ENCODE measurements around the gene HRNR.

HRNR gene

DNA sequence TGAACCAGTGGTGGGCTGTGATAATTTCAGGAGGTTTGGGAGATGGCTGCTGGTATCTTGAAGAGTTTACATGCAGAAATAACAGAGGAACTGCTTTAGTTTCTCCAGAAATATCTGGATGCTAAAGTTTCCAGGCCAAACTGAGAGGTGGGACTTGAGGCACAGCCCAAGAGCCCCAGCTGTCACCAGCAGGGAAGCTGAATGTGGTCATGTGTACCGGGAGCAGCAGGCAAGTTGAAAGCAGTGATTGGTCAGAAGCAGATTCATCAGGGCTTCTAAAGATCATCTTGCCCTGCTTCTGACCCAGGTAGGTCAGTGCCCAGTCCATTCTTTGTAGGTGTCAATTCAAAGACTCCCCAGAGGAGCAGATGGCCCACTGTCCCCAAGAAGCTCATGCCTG lies 57.0 kb downstream of the HRNR start:
- H2AFZ ChIP-seq (ENCODE audit: low read length), result no peak overlapping the region
- peaks cover 0 to 2% of the 10 kb centered on the region in 2 donors for H3K4me1 ChIP-seq (ENCODE audit: control insufficient read depth in 2 of 2, insufficient read depth in 1 of 2, low read depth in 1 of 2, low read length in 2 of 2)
- H3K14ac ChIP-seq (ENCODE audit: low read length), result no peak overlapping the region
- no peak overlapping the region for H2AK5ac ChIP-seq (ENCODE audit: low read depth, low read length)
- H2BK5ac ChIP-seq (ENCODE audit: low read length), result no peak overlapping the region
- H3K9me3 ChIP-seq (replicated peaks in 1 of 2; ENCODE audit: control insufficient read depth in 2 of 2, insufficient read depth in 1 of 2, low read depth in 1 of 2, low read length in 2 of 2), result peaks cover 0 to 10% of the 10 kb centered on the region in 2 donors
- H3K4ac ChIP-seq (ENCODE audit: low read length), result no peak overlapping the region
- no peak overlapping the region for H4K91ac ChIP-seq (ENCODE audit: low read depth, low read length, poor library complexity)
- no peak overlapping the region for H3K4me2 ChIP-seq (ENCODE audit: insufficient read depth, low read length, poor library complexity, severe bottlenecking)
- H2BK15ac ChIP-seq (ENCODE audit: low read length), result no peak overlapping the region
- no peak overlapping the region for H3K27ac ChIP-seq (replicated peaks; ENCODE audit: low read length)
- H3K36me3 ChIP-seq (replicated peaks in 1 of 2; ENCODE audit: control insufficient read depth in 2 of 2, insufficient read depth in 2 of 2, low read length in 2 of 2), result no peaks in the 10 kb centered on the region
- H2BK12ac ChIP-seq (ENCODE audit: low read length), result no peak overlapping the region
- H3K27me3 ChIP-seq (ENCODE audit: control insufficient read depth in 3 of 3, insufficient read depth in 3 of 3, low read depth in 1 of 3, low read length in 3 of 3), result no peaks in the 10 kb centered on the region
- H4K8ac ChIP-seq (ENCODE audit: low read depth, low read length), result no peak overlapping the region
- H2BK120ac ChIP-seq (ENCODE audit: low read depth, low read length), result no peak overlapping the region
- H3K23ac ChIP-seq (ENCODE audit: low read depth, low read length, poor library complexity), result no peak overlapping the region
- H3K18ac ChIP-seq (ENCODE audit: low read length), result no peak overlapping the region
- no peak overlapping the region for H3K4me3 ChIP-seq (ENCODE audit: low read length in 2 of 2)
- no peak overlapping the region for H3K9ac ChIP-seq (ENCODE audit: low read depth, low read length, poor library complexity)
- DNase-seq (ENCODE audit: low spot score), result no peak
- H3K79me1 ChIP-seq (ENCODE audit: low read depth, low read length), result no peaks in the 10 kb centered on the region
- WGBS, 2 donors (ENCODE audit: extremely low coverage in 2 of 2, insufficient read length in 2 of 2, insufficient replicate concordance in 1 of 2), result no CpG with 5 or more reads among the region's 1 CpG

DNA sequence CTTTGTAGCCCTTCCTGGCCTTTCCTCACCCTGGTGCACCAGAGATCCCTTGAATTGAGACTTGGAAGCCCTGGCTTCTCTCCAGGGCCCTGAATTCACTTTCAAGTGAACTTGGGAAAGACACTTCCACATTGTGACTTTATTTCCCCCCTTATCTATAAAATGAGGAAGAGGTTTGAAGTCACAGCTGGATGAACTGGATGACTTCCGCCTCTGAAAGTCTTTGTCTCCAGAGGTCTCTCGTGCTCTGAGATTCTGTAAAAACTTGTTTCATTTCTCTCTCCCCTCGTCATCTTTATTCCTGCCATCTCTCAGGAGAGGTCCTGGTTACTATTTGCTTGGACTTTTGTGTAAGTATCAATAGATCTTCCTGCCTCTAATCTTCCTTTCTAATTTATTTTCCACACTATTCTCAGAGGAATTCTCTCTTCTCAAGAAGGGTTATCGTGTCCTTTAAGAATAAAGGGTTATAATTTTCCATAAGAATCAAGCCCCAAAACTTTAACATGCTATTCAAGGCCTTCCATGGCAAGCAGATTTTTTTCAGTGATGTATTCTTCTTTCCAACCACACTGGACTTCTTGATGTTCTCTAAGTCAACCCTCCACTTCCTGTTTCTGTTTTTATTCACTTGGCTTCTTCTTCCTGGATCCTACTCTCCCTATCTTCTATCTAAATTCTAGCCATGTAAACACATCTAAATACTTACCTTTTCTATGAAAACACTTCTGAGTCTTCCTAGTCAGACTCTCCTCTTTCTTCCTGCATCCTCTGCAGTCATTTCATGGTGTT lies 58.5 kb downstream of the HRNR start:
- H3K23ac ChIP-seq (ENCODE audit: low read depth, low read length, poor library complexity), result no peak overlapping the region
- H3K4me3 ChIP-seq (ENCODE audit: low read length in 2 of 2), result no peak overlapping the region
- WGBS, 2 donors (ENCODE audit: extremely low coverage in 2 of 2, insufficient read length in 2 of 2, insufficient replicate concordance in 1 of 2), result no CpG with 5 or more reads among the region's 4 CpGs
- H3K4me1 ChIP-seq (ENCODE audit: control insufficient read depth in 2 of 2, insufficient read depth in 1 of 2, low read depth in 1 of 2, low read length in 2 of 2), result peaks cover 0 to 2% of the 10 kb centered on the region in 2 donors
- no peaks in the 10 kb centered on the region for H3K27me3 ChIP-seq (ENCODE audit: control insufficient read depth in 3 of 3, insufficient read depth in 3 of 3, low read depth in 1 of 3, low read length in 3 of 3)
- no peak overlapping the region for H3K27ac ChIP-seq (replicated peaks; ENCODE audit: low read length)
- H2BK120ac ChIP-seq (ENCODE audit: low read depth, low read length), result no peak overlapping the region
- no peak overlapping the region for H4K8ac ChIP-seq (ENCODE audit: low read depth, low read length)
- H2AK5ac ChIP-seq (ENCODE audit: low read depth, low read length), result no peak overlapping the region
- no peaks in the 10 kb centered on the region for H3K79me1 ChIP-seq (ENCODE audit: low read depth, low read length)
- no peak overlapping the region for H3K4ac ChIP-seq (ENCODE audit: low read length)
- H3K4me2 ChIP-seq (ENCODE audit: insufficient read depth, low read length, poor library complexity, severe bottlenecking), result no peak overlapping the region
- H2BK5ac ChIP-seq (ENCODE audit: low read length), result no peak overlapping the region
- H3K9ac ChIP-seq (ENCODE audit: low read depth, low read length, poor library complexity), result no peak overlapping the region
- H4K91ac ChIP-seq (ENCODE audit: low read depth, low read length, poor library complexity), result no peak overlapping the region
- DNase-seq (ENCODE audit: low spot score), result no peak
- H3K9me3 ChIP-seq (replicated peaks in 1 of 2; ENCODE audit: control insufficient read depth in 2 of 2, insufficient read depth in 1 of 2, low read depth in 1 of 2, low read length in 2 of 2), result peaks cover 0 to 10% of the 10 kb centered on the region in 2 donors
- no peak overlapping the region for H2BK15ac ChIP-seq (ENCODE audit: low read length)
- no peaks in the 10 kb centered on the region for H3K36me3 ChIP-seq (replicated peaks in 1 of 2; ENCODE audit: control insufficient read depth in 2 of 2, insufficient read depth in 2 of 2, low read length in 2 of 2)
- H3K18ac ChIP-seq (ENCODE audit: low read length), result no peak overlapping the region
- no peak overlapping the region for H3K14ac ChIP-seq (ENCODE audit: low read length)
- H2AFZ ChIP-seq (ENCODE audit: low read length), result no peak overlapping the region
- H2BK12ac ChIP-seq (ENCODE audit: low read length), result no peak overlapping the region

DNA sequence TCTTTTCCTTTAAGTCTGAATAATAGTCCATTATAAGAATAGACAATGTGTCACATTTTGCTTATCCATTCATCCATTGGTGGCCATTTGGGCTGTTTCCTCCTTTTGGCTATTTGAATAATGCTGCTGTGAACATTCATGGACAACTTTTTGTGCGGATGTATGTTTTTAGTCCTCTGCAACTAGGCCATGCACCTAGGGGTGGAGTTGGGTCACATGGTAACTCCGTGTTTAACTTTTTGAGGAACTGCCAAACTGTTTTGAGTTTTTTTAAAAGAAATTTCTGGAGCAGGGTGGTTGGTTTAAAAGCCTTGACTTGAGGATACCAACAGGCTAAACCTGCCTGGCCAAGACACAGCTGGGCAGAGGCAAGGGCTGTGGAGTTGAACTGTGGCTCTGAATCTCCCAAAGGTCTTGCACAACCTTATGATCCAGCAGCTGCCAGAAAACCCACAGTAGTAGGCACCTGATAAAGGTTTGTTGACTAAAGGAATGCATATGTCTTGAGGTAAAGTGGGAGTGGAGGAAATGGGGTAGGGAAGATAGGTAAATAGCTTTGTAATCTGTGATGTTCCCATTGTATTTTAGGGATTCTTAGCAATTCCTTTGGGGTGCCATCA lies 59.4 kb downstream of the HRNR start:
- Histone ChIP-seq H2BK120ac (ENCODE audit: low read depth, low read length) (no peak overlapping the region), H2BK5ac (ENCODE audit: low read length) (no peak overlapping the region), H2BK12ac (ENCODE audit: low read length) (no peak overlapping the region), H3K14ac (ENCODE audit: low read length) (no peak overlapping the region), H3K79me1 (ENCODE audit: low read depth, low read length) (no peaks in the 10 kb centered on the region), H3K23ac (ENCODE audit: low read depth, low read length, poor library complexity) (no peak overlapping the region), H2BK15ac (ENCODE audit: low read length) (no peak overlapping the region), H3K18ac (ENCODE audit: low read length) (no peak overlapping the region), H4K8ac (ENCODE audit: low read depth, low read length) (no peak overlapping the region), H3K36me3 (replicated peaks in 1 of 2; ENCODE audit: control insufficient read depth in 2 of 2, insufficient read depth in 2 of 2, low read length in 2 of 2) (no peaks in the 10 kb centered on the region), H3K4me1 (ENCODE audit: control insufficient read depth in 2 of 2, insufficient read depth in 1 of 2, low read depth in 1 of 2, low read length in 2 of 2) (peaks cover 0 to 2% of the 10 kb centered on the region in 2 donors), H4K91ac (ENCODE audit: low read depth, low read length, poor library complexity) (no peak overlapping the region), H3K4ac (ENCODE audit: low read length) (no peak overlapping the region), H3K9ac (ENCODE audit: low read depth, low read length, poor library complexity) (no peak overlapping the region), H2AFZ (ENCODE audit: low read length) (no peak overlapping the region), H3K4me3 (ENCODE audit: low read length in 2 of 2) (no peak overlapping the region), H3K4me2 (ENCODE audit: insufficient read depth, low read length, poor library complexity, severe bottlenecking) (no peak overlapping the region), H2AK5ac (ENCODE audit: low read depth, low read length) (no peak overlapping the region), H3K9me3 (replicated peaks in 1 of 2; ENCODE audit: control insufficient read depth in 2 of 2, insufficient read depth in 1 of 2, low read depth in 1 of 2, low read length in 2 of 2) (peaks cover 0 to 10% of the 10 kb centered on the region in 2 donors), H3K27me3 (ENCODE audit: control insufficient read depth in 3 of 3, insufficient read depth in 3 of 3, low read depth in 1 of 3, low read length in 3 of 3) (no peaks in the 10 kb centered on the region), H3K27ac (replicated peaks; ENCODE audit: low read length) (no peak overlapping the region)
- no CpG with 5 or more reads among the region's 2 CpGs for WGBS, 2 donors (ENCODE audit: extremely low coverage in 2 of 2, insufficient read length in 2 of 2, insufficient replicate concordance in 1 of 2)
- DNase-seq (ENCODE audit: low spot score), result no peak

DNA sequence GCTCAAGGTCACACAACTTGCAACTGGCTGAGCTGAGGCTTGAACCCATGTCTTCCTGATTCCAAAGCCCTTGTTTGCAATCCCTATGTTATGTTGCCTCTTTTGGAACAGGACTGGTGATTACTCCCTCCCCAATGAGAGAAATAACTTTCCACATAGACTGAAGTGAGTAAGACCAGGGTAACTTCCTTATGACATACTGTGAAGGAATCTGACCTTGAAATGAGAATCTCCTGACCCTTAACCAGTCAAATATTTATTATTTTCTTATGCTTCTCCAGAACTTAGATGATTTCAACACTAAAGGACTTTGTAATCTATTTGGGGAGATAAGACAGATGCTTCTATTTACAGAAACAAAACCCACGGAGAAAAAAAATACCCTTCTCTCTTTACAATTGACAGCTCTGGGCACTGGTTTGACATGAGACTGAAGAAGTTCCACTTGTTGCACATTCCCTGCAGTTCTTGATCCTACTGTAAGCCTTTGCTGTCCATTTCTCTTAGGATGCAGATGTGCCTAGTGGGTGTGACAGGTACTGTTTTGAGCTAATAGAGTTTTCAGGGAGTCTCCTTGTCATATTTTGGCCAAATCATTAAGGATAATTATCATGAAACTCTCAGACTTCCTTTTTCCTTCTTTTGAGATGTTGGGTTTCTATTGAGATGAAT lies 61.1 kb downstream of the HRNR start:
- Histone ChIP-seq H3K27ac (replicated peaks; ENCODE audit: low read length) (no peak overlapping the region), H3K27me3 (ENCODE audit: control insufficient read depth in 3 of 3, insufficient read depth in 3 of 3, low read depth in 1 of 3, low read length in 3 of 3) (peaks cover 0 to 4% (median 0%) of the 10 kb centered on the region in 3 experiments), H4K91ac (ENCODE audit: low read depth, low read length, poor library complexity) (no peak overlapping the region), H3K4me3 (ENCODE audit: low read length in 2 of 2) (no peak overlapping the region), H3K18ac (ENCODE audit: low read length) (no peak overlapping the region), H3K4me1 (ENCODE audit: control insufficient read depth in 2 of 2, insufficient read depth in 1 of 2, low read depth in 1 of 2, low read length in 2 of 2) (peaks cover 0 to 2% of the 10 kb centered on the region in 2 donors), H3K36me3 (replicated peaks in 1 of 2; ENCODE audit: control insufficient read depth in 2 of 2, insufficient read depth in 2 of 2, low read length in 2 of 2) (no peaks in the 10 kb centered on the region), H2BK12ac (ENCODE audit: low read length) (no peak overlapping the region), H3K9ac (ENCODE audit: low read depth, low read length, poor library complexity) (no peak overlapping the region), H3K4me2 (ENCODE audit: insufficient read depth, low read length, poor library complexity, severe bottlenecking) (no peak overlapping the region), H3K9me3 (replicated peaks in 1 of 2; ENCODE audit: control insufficient read depth in 2 of 2, insufficient read depth in 1 of 2, low read depth in 1 of 2, low read length in 2 of 2) (peaks cover 0 to 5% of the 10 kb centered on the region in 2 donors), H2BK5ac (ENCODE audit: low read length) (no peak overlapping the region), H2BK120ac (ENCODE audit: low read depth, low read length) (no peak overlapping the region), H3K4ac (ENCODE audit: low read length) (no peak overlapping the region), H3K14ac (ENCODE audit: low read length) (no peak overlapping the region), H2AK5ac (ENCODE audit: low read depth, low read length) (no peak overlapping the region), H3K23ac (ENCODE audit: low read depth, low read length, poor library complexity) (no peak overlapping the region), H3K79me1 (ENCODE audit: low read depth, low read length) (no peaks in the 10 kb centered on the region), H4K8ac (ENCODE audit: low read depth, low read length) (no peak overlapping the region), H2BK15ac (ENCODE audit: low read length) (no peak overlapping the region), H2AFZ (ENCODE audit: low read length) (no peak overlapping the region)
- no CpG with 5 or more reads among the region's 1 CpG for WGBS, 2 donors (ENCODE audit: extremely low coverage in 2 of 2, insufficient read length in 2 of 2, insufficient replicate concordance in 1 of 2)
- DNase-seq (ENCODE audit: low spot score), result no peak
